NK-92 treated with Interleukin-12 subunit alpha and Interleukin-12 subunit beta, amount 100 ng/mL, for 24 hours (cell line): ENCODE measurements around the gene NSUN7.
A peak's percentile ranks its signal among the peaks of the same experiment; 100 is the strongest.
"Not testable (repeated sequence)": the region's sequence is repeated elsewhere in the genome, so short reads cannot be mapped to it uniquely, and the experiment has no call there.

Experiments
- DNase-seq: peaks from one replicate; lab custom pipeline; 2025; lab: John Stamatoyannopoulos, UW

Gene NSUN7

GRCh38 chr4:40737879-40738278, 11.9 kb upstream of the NSUN7 start:
- DNase-seq, result no peak

- no peak for DNase-seq
Measured at GRCh38 chr4:40739347-40739746, 10.4 kb upstream of the NSUN7 start.

- no peak for DNase-seq
Measured at GRCh38 chr4:40744218-40744617, 5.5 kb upstream of the NSUN7 start.

GRCh38 chr4:40745285-40745984, 4.3 kb upstream of the NSUN7 start:
- no peak for DNase-seq

GRCh38 chr4:40747207-40747835, 2.4 kb upstream of the NSUN7 start:
- DNase-seq, result no peak

GRCh38 chr4:40750461-40751258, 905 bp downstream of the NSUN7 start:
- no peak for DNase-seq

- no peak for DNase-seq
Measured at GRCh38 chr4:40755616-40756015, 5.9 kb downstream of the NSUN7 start.

- peak; percentile 48 for DNase-seq
Measured at GRCh38 chr4:40763228-40763716, 13.5 kb downstream of the NSUN7 start.

GRCh38 chr4:40769266-40769665, 19.5 kb downstream of the NSUN7 start:
- DNase-seq, result no peak

GRCh38 chr4:40778090-40778489, 28.3 kb downstream of the NSUN7 start:
- DNase-seq, result no peak

GRCh38 chr4:40782876-40783275, 33.1 kb downstream of the NSUN7 start:
- no peak for DNase-seq

- no peak for DNase-seq
Measured at GRCh38 chr4:40785727-40786126, 36.0 kb downstream of the NSUN7 start.

- no peak for DNase-seq
Measured at GRCh38 chr4:40788331-40788730, 38.6 kb downstream of the NSUN7 start.

GRCh38 chr4:40789031-40789430, 39.3 kb downstream of the NSUN7 start:
- DNase-seq, result no peak

- DNase-seq, result no peak
Measured at GRCh38 chr4:40789771-40790170, 40.0 kb downstream of the NSUN7 start.

GRCh38 chr4:40800064-40800463, 50.3 kb downstream of the NSUN7 start:
- no peak for DNase-seq

- DNase-seq, result no peak
Measured at GRCh38 chr4:40804598-40804997, 54.8 kb downstream of the NSUN7 start.

GRCh38 chr4:40808926-40809457, 59.2 kb downstream of the NSUN7 start:
- DNase-seq, result no peak

- no peak for DNase-seq
Measured at GRCh38 chr4:40811956-40812355, 62.2 kb downstream of the NSUN7 start.

- DNase-seq, result no peak
Measured at GRCh38 chr4:40812386-40812785, 62.6 kb downstream of the NSUN7 start.

GRCh38 chr4:40812856-40813255, 63.1 kb downstream of the NSUN7 start:
- no peak for DNase-seq

- DNase-seq, result not testable (repeated sequence)
Measured at GRCh38 chr4:40817157-40817556, 67.4 kb downstream of the NSUN7 start.

GRCh38 chr4:40820101-40820500, 70.3 kb downstream of the NSUN7 start:
- no peak for DNase-seq
